Measurements from ENCODE around the gene ULK1. TPM values are rescaled to one million over a fixed set of nuclear protein-coding genes. Genes with fewer than 3 reads are reported as not detected.

Gene ULK1
- total RNA-seq: 43.7 TPM
- long read RNA-seq, full-length matches to known transcripts: 9 of 66 reads
- long read RNA-seq, partial matches to known transcripts: 33 of 66 reads
- long read RNA-seq, other reads (novel, unspliced or antisense): 24 of 66 reads

DNA sequence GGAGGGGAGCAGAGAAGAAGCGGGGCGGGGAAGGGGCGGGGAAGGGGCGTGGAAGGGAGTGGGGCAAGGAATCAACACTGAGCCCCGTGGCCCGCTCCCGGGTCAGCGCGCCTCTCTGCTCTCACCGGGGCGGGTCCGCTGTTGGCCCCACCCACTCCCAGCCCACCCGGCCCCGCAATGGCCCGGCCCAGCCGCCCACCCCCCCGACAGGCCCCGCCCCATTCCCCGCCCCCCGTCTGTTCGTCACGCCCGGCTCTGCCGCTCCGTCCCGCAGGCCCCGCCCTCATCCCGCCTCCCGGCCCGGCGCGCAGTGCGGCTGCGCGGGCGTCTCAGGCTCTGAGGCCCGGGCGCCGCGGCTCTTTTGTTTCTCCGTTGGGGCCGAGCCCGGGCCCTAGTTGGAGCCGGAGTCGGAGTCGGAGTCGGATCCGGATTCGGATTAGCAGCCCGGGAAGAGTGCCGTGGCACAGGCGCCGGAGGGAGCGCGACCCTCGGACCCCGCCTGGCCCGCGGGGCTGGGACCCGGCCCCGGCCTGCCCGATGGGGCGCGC, at the start of gene ULK1:
Gene ULK1, plus strand, starts transcription at position 310 of the 548 bp plus-strand sequence. CDS start 380 bp downstream, outside the sequence.
- DNase-seq (ENCODE audit: low spot score): peak; percentile 97

GRCh38 chr12:131844656-131845055, 49.8 kb upstream of the ULK1 start:
- intact Hi-C loops (cut with DNase I): no loop called here
- no peak for DNase-seq (ENCODE audit: low spot score)

More for the DNA sequence above, at the start of gene ULK1:
- intact Hi-C loops (cut with DNase I): loop anchor here (1.0 kb wide), 1 partner anchor 55 kb away; the partner anchor contains the start of gene EP400

GRCh38 chr12:131845121-131845520, 49.3 kb upstream of the ULK1 start:
- intact Hi-C loops (cut with DNase I): no loop called here
- DNase-seq (ENCODE audit: low spot score): no peak

DNA sequence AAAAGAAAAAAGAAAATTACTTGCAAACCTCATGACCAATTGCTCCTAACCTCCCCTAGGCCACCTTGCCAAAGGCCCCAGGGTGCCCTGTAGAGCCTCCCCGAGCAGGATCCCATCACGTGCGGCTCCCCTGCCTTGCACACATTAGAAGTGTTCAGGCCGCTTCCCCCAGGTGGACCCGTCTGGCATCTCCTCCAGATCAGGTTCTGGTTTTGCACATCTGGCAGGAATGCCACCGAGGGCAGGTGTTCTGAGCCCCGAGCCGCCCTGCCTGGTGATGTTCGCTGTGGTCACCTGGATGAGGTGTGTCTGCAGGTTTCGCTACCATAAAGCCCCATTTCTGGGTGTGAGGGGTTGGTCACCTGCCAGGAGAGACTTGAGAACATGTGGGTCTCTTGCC, 47.0 kb upstream of the ULK1 start:
- no peak for DNase-seq (ENCODE audit: low spot score)
- intact Hi-C loops (cut with DNase I): no loop called here

GRCh38 chr12:131848753-131849152, 45.7 kb upstream of the ULK1 start:
- no peak for DNase-seq (ENCODE audit: low spot score)

GRCh38 chr12:131849700-131850553, 44.5 kb upstream of the ULK1 start:
- intact Hi-C loops (cut with DNase I): loop anchor here (2.0 to 5.0 kb wide), 2 partner anchors 72 to 151 kb away; no protein-coding TSS in a partner anchor
- no peak for DNase-seq (ENCODE audit: low spot score)

More at GRCh38 chr12:131848753-131849152, 45.7 kb upstream of the ULK1 start:
- intact Hi-C loops (cut with DNase I): no loop called here

GRCh38 chr12:131850856-131851559, 43.4 kb upstream of the ULK1 start:
- DNase-seq (ENCODE audit: low spot score): peak; percentile 91
- intact Hi-C loops (cut with DNase I): loop anchor here (1.0 to 5.0 kb wide), 3 partner anchors 71 to 150 kb away; partner anchors contain the start of gene EP400

DNA sequence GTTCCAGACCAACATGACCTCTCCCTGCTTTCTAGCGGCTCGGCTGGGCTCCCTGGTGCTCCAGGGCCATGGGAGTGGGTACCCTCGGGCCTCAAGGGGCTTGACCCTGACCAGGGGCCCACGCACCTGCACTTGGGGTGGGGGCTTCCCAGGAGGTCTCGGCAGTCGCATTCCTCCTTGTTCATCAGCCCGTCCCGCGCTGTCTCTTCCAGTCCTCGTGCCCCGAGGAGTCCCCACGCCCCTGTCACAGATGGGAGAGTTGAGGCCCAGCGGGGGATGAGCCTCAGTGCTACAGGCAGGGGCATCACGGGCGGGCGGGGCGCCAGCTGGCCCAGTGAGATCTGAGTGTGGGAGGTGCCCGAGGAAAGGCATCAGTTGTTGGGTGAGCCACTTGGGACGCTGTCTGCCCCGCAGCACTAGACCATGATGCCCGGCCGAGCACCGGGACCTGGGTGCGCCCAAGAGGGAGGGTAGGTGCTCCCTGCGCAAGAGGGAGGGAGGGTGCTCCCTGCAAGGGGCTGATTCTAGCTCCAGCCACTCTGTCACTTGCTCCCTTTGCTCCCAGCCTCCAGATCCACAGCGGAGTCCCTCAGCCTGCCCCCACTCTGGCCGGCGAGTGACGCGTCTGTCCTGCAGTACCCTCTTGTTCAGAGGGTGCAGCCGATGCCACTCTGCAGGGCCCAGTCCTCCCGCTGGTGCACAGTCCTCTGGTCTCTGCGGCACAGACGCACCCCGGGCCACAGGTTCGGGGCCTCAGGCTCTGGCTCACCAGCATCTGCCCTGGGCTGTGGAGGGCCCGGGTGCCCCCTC, 42.5 kb upstream of the ULK1 start:
- no peak for DNase-seq (ENCODE audit: low spot score)
- intact Hi-C loops (cut with DNase I): loop anchor here (1.0 to 5.0 kb wide), 3 partner anchors 70 to 149 kb away; partner anchors contain the start of gene EP400

- intact Hi-C loops (cut with DNase I): loop anchor here (5.0 kb wide), 1 partner anchor 70 kb away; no protein-coding TSS in a partner anchor
- DNase-seq (ENCODE audit: low spot score): no peak
Measured at GRCh38 chr12:131852551-131853299, 41.7 kb upstream of the ULK1 start.

DNA sequence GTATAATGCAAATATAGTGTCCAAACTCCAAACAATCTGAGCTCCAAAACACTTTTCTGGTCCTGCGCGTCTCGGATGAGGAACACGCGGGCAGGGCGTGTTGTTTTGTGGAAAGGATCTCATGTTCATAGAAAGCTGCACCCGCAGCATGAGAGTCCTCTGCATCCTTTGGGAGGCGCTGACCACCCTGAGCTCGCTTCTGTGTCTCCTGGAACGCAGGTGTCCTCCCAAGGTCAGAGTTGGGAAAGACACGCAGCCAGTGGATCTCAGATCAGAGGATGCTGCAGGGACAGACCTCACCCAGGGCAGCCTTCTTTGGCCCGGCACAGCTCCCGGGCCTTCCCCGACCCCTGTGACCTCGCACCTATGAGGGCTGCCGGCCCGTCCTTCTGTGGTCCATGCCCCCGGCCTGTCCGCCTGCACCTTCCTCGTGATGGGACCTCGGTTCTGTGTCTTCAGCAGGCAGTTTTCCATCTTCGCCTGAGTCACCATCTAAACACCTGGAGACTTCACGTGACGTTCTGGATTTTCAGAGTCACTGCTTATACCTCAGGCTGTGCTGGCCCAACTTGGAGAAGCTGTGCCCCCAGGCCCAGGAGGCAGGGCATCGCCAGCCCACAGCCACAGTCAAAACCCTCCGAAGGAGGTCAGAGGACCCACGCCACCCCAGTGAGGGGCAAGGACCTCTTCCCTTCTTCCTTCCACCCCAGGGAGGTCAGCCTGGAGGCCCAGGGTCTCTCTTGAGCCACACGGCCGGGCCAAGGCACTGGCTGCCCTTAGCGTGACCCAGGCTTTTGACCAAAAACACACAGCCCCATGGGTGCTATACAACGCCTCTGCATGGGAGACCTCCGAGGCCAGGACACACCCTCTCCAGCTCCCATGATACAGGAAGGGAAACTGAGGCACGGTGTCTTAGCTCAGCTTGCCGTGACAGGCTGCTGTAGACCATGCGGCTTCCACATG, 40.3 kb upstream of the ULK1 start:
- intact Hi-C loops (cut with DNase I): loop anchor here (5.0 kb wide), 1 partner anchor 68 kb away; no protein-coding TSS in a partner anchor
- DNase-seq (ENCODE audit: low spot score): no peak

DNA sequence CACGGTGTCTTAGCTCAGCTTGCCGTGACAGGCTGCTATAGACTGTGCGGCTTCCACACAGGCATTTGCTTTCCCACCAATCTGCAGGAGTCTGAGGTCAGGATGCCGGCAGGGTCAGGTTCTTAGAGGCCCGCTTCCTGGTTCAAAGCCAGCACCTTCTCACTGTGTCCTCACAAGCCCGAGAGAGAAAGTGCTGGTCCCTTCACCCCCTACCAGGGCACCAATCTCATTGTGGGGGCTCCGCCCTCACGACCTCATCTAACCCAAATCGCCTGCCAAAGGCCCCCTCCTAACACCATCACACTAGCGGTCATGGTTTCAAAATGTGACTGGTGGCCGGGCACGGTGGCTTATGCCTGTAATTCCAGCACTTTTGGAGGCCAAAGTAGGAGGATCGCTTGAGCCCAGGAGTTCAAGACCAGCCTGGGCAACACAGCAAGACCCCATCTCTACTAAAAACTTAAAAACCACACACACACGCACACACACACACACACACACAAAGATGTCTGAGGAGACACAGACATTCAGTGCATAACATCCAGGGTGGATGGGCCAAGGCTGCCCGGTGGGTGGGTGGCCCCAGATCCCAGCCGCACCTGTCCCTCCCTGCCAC, 39.5 kb upstream of the ULK1 start:
- intact Hi-C loops (cut with DNase I): loop anchor here (5.0 kb wide), 1 partner anchor 67 kb away; no protein-coding TSS in a partner anchor
- DNase-seq (ENCODE audit: low spot score): no peak

DNA sequence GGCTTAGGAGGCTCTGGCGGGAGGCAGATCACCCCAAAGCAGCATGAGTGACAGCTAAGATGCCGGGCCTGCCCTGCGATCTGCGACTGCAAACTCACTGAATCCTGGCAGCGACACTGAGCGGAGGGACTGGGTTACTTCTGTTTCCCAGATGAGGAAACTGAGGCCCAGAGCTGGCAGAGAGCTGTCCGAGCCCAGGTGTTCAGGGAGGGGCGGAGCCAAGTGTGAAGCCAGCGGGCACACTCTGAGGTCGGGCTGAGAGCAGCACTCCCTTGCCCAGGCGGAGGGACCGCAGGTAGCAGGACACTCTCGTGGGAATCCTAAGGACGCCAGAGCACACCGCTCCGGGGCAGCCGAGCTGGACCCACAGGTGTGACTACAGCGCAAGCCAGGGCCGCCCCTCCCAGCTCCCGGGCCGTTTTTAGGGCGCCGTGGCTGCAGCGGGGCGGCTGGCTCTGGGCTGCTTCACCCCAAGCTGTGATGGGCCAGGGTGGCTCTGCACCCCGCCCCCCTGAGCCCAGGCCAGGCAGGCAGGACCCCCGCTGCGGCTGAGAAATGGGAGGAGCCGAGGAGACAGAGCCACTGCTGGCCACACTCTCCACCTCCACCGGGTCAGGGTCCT, 38.8 kb upstream of the ULK1 start:
- intact Hi-C loops (cut with DNase I): no loop called here
- DNase-seq (ENCODE audit: low spot score): no peak

DNA sequence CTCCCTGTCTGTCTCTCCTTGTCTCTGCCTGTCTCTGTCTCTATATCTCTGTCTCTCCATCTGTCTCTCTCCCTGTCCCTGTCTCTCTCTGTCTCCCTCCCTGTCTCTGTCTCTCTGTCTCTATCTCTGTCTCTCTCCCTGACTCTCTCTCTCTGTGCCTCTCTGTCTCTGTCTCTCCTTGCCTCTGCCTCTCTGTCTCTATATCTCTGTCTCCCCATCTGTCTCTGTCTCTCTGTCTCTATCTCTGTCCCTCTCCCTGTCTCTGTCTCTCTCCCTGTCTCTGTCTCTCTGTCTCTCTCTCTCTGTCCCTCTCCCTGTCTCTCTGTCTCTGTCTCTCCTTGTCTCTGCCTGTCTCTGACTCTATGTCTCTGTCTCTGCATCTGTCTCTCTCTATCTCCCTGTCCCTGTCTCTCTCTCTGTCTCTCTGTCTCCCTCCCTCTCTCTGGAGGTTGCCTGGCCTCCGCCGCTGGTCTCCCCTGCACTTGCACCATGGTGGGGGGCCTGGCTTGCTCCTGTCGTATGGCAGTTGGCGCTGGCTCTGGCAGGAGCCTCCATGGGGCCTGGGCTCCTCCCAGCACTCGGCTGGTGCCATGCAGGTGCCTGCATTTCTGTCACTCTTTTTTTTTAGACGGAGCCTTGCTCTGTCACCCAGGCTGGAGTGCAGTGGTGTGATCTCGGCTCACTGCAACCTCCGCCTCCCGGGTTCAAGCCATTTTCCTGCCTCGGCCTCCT, 37.9 kb upstream of the ULK1 start:
- intact Hi-C loops (cut with DNase I): no loop called here
- no peak for DNase-seq (ENCODE audit: low spot score)

- intact Hi-C loops (cut with DNase I): no loop called here
- DNase-seq (ENCODE audit: low spot score): no peak
Measured at GRCh38 chr12:131857908-131858850, 36.2 kb upstream of the ULK1 start.
